ENCODE measurements around the gene TAF11L6.
"Not testable (repeated sequence)": the region's sequence is repeated elsewhere in the genome, so short reads cannot be mapped to it uniquely, and the experiment has no call there.

TAF11L6 gene

DNA sequence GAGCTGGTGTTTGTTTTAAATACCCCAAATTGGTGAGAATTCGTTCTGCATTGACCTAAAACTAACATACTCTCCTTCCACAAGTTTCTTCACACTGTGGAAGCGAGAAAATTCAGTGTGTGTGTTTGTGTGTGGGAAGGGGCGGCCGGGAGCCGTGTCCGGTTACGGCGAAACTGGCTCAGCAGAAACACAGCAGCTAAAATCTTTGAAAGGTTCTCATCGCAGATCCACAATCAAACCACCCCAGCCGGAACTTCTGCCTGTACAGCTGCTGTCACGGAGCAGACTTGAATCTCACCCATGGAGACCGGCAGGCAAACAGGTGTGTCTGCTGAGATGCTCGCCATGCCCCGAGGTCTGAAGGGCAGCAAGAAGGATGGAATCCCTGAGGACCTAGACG, 7.0 kb upstream of the TAF11L6 start, which contains the start of gene TAF11L4:
Gene TAF11L4 (plus strand): TSS at position 301 of the 400 bp plus-strand sequence.
- ATAC-seq (replicated peaks; ENCODE audit: extremely low read depth, poor library complexity, severe bottlenecking); H3K36me3 Mint-ChIP-seq (ENCODE audit: insufficient read depth); H3K4me3 Mint-ChIP-seq; H3K27ac Mint-ChIP-seq (ENCODE audit: low read depth); H3K9me3 Mint-ChIP-seq; DNase-seq (ENCODE audit: low spot score in 2 of 2); H3K27me3 Mint-ChIP-seq; H3K4me1 Mint-ChIP-seq: not testable (repeated sequence)

DNA sequence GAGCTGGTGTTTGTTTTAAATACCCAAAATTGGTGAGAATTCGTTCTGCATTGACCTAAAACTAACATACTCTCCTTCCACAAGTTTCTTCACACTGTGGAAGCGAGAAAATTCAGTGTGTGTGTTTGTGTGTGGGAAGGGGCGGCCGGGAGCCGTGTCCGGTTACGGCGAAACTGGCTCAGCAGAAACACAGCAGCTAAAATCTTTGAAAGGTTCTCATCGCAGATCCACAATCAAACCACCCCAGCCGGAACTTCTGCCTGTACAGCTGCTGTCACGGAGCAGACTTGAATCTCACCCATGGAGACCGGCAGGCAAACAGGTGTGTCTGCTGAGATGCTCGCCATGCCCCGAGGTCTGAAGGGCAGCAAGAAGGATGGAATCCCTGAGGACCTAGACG, 3.5 kb upstream of the TAF11L6 start, which contains the start of gene TAF11L5:
Gene TAF11L5 (plus strand): TSS at position 301 of the 400 bp plus-strand sequence.
- H3K4me1 Mint-ChIP-seq; H3K27me3 Mint-ChIP-seq; ATAC-seq (replicated peaks; ENCODE audit: extremely low read depth, poor library complexity, severe bottlenecking); H3K9me3 Mint-ChIP-seq; H3K27ac Mint-ChIP-seq (ENCODE audit: low read depth); DNase-seq (ENCODE audit: low spot score in 2 of 2); H3K4me3 Mint-ChIP-seq; H3K36me3 Mint-ChIP-seq (ENCODE audit: insufficient read depth): not testable (repeated sequence)

DNA sequence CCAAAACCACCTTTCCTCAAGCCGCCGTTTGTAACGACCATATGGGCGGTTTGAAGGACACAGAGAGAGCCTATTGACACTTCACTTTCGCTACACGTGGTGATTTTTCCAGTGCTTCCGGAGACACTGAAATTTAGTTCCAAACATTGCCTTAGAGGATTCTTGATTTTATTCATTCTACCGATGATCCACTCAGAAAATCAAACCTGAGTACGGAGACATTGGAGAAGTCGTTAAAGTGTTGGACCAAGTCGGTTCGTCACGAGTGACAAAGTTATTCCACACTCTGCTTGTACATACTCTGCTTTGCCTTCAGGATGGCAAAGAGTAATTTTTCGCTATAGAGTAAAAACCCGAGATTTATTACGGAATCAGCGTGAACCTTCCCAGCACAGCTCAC, 2.0 kb upstream of the TAF11L6 start:
- peak in 1 of 2 donors; percentile 20 for DNase-seq (ENCODE audit: low spot score in 2 of 2)
- not testable (repeated sequence) for H3K27me3 Mint-ChIP-seq; H3K9me3 Mint-ChIP-seq; H3K27ac Mint-ChIP-seq (ENCODE audit: low read depth); H3K4me3 Mint-ChIP-seq; H3K36me3 Mint-ChIP-seq (ENCODE audit: insufficient read depth); H3K4me1 Mint-ChIP-seq; ATAC-seq (replicated peaks; ENCODE audit: extremely low read depth, poor library complexity, severe bottlenecking)

All from central memory CD8-positive, alpha-beta T cell (primary cell).